Heart left ventricle (tissue), 16 donors: ENCODE measurements around the gene RINL. TPM values are rescaled to one million over a fixed set of nuclear protein-coding genes. Genes with fewer than 3 reads are reported as not detected.
A peak's percentile ranks its signal among the peaks of the same experiment; 100 is the strongest.

Experiments used
- ATAC-seq, 4 donors: fragments of 200-7000 bp; cut with Tn5 transposase; one replicate each; pipeline ENCODE4 v1.9.1; 2020 to 2022; ENCODE audit warnings: moderate library complexity in 4 of 4, mild to moderate bottlenecking in 3 of 4, moderate number of reproducible peaks in 1 of 4
- DNase-seq, 5 donors: peaks; one replicate each; pipeline ENCODE4 v3.0.0-alpha.2; 2020
- H3K27ac ChIP-seq, 12 donors: fragments of 200-600 bp; sonication (generic) in 4 of 12; one replicate each; pipeline versions ENCODE4 v1.5.0 to v1.8.0; 2016 to 2022; ENCODE audit warnings: mild to moderate bottlenecking in 2 of 12
- H3K27me3 ChIP-seq, 9 donors: fragments of 200-600 bp; sonication (generic) in 2 of 9; one replicate each; pipeline versions ENCODE4 v1.5.1 to v1.8.0; 2016 to 2022; ENCODE audit warnings: mild to moderate bottlenecking in 3 of 9
- H3K36me3 ChIP-seq, 9 donors: fragments of 200-600 bp; sonication (generic) in 2 of 9; one replicate each; pipeline versions ENCODE4 v1.5.0 to v1.8.0; 2018 to 2022; ENCODE audit warnings: mild to moderate bottlenecking in 2 of 9
- H3K4me1 ChIP-seq, 12 donors: fragments of 200-600 bp; sonication (generic) in 4 of 12; one replicate each; pipeline versions ENCODE4 v1.5.0 to v1.8.0; 2016 to 2022; ENCODE audit warnings: mild to moderate bottlenecking in 3 of 12
- H3K4me3 ChIP-seq, 12 donors: fragments of 200-600 bp; sonication (generic) in 4 of 12; one replicate each; pipeline versions ENCODE4 v1.5.0 to v1.8.0; 2017 to 2022; ENCODE audit warnings: mild to moderate bottlenecking in 9 of 12, moderate library complexity in 4 of 12
- H3K9me3 ChIP-seq, 12 donors: fragments of 200-600 bp; sonication (generic) in 4 of 12; one replicate each; pipeline versions ENCODE4 v1.5.0 to v1.8.0; 2016 to 2022; ENCODE audit warnings: mild to moderate bottlenecking in 1 of 12
- POLR2A ChIP-seq, 2 donors: fragments of 450-650 bp; IDR thresholded peaks; one replicate each; pipeline ENCODE4 v1.6.1; 2017; ENCODE audit warnings: antibody characterized with exemption in 2 of 2, mild to moderate bottlenecking in 2 of 2, moderate library complexity in 2 of 2
- WGBS, 4 donors: extraction: QIAGEN DNeasy Blood & Tissue Kit in 2 of 4; methylation state at CpG; one replicate each; pipeline versions ENCODE4 v1.1.5 to v1.1.7; 2013 to 2018; 5-methylcytosine and 5-hydroxymethylcytosine counted together
- intact Hi-C, 10 donors: fragments of 100-400 bp; cut with DNase I; formaldehyde crosslinking; loops; one replicate each; pipeline versions ENCODE4 v1.11.1 to v1.14.2; 2022
- polyA plus RNA-seq, 2 donors: library from polyadenylated mRNA; stranded (reverse); fragments of 200-250 nt; gene quantifications; one replicate each; pipeline ENCODE4 v1.2.3, GENCODE V29; 2013
- total RNA-seq, 9 donors: library from RNA; depleted of rRNA in 2 of 9; stranded (reverse); fragments of >200 nt in 2 of 9; fragmentation: NEBNext Ultra II Directional in 3 of 9; extraction: Animal tissue kit (Norgen Biotek cat#: 25700) in 3 of 9; gene quantifications; one replicate each; pipeline versions ENCODE4 v1.1.0 to v1.2.4, GENCODE V29; 2016 to 2023
- TF ChIP-seq, protein P1 (sequence below), 12 donors: fragments of 200-600 bp; sonication (generic) in 4 of 12; IDR thresholded peaks; one replicate each; pipeline versions ENCODE4 v1.5.0 to v1.8.0; 2018 to 2022; ENCODE audit warnings: antibody characterized with exemption in 12 of 12, mild to moderate bottlenecking in 5 of 12
- donor health status: ischemic (EF 13 %, LVEDD 7.1; RV severe dilation, severe dysfunction).
- donor health status: healthy with polysubstance abuse.
- donor health status: DM: no; HTN: yes; CAD: no.
- donor health status: DM: no; HTN: no; CAD: no.
- donor health status: ischemic (EF 25% LVEDD 6.9; RV normal size, moderate dysfunction).
- donor health status: ischemic (EF 25% LVEDD 5.7; RV mildly dilated, moderate dysfunction).
- donor health status: healthy.
- donor health status: DM: yes; HTN: yes; CAD: no.
- donor health status: ischemic (EF 35%, LVEDD 5.7; RV mildly dilated, moderate dysfunction).
- donor health status: nonischemic (EF 11% LVEDD 7.7; RV severe dilation, severe dysfunction).
- donor health status: DM: yes; HTN: yes; CAD: no.
- donor health status: PGD.
- donor health status: ischemic (EF 29% LVEDD 5.4; RV normal size, mild dysfunction).
- donor health status: nonischemic (EF 23%, LVEDD 6.1; RV moderate dilation, normal function).

Gene RINL
- total and polyA plus RNA-seq, 11 donors: 1.6 to 11.3 (median 4.3) TPM

GRCh38 chr19:38918526-38918925 is 40.5 kb upstream of the RINL start:
- intact Hi-C loops: no loop called here
- Histone ChIP-seq H3K27ac (no peak overlapping the region), H3K4me3 (no peak overlapping the region), H3K4me1 (no peaks in the 10 kb centered on the region), H3K9me3 (no peaks in the 10 kb centered on the region), H3K27me3 (no peaks in the 10 kb centered on the region), H3K36me3 (peaks cover 0 to 17% (median 8%) of the 10 kb centered on the region in 9 donors)
- 81 to 94% (median 92%) methylated on average over 6 to 10 of the region's 10 CpGs for WGBS, 4 donors
- TF ChIP-seq, protein P1, sequence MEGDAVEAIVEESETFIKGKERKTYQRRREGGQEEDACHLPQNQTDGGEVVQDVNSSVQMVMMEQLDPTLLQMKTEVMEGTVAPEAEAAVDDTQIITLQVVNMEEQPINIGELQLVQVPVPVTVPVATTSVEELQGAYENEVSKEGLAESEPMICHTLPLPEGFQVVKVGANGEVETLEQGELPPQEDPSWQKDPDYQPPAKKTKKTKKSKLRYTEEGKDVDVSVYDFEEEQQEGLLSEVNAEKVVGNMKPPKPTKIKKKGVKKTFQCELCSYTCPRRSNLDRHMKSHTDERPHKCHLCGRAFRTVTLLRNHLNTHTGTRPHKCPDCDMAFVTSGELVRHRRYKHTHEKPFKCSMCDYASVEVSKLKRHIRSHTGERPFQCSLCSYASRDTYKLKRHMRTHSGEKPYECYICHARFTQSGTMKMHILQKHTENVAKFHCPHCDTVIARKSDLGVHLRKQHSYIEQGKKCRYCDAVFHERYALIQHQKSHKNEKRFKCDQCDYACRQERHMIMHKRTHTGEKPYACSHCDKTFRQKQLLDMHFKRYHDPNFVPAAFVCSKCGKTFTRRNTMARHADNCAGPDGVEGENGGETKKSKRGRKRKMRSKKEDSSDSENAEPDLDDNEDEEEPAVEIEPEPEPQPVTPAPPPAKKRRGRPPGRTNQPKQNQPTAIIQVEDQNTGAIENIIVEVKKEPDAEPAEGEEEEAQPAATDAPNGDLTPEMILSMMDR (IDR thresholded peaks at IDR 0.05): no peak
- TF ChIP-seq POLR2A (IDR thresholded peaks at IDR 0.05): no peak
- DNase-seq: peak in 1 of 5 donors; percentile 14
- no peak for ATAC-seq

- Histone ChIP-seq H3K27ac (no peak overlapping the region), H3K9me3 (no peaks in the 10 kb centered on the region), H3K4me1 (no peaks in the 10 kb centered on the region), H3K36me3 (peaks cover 0 to 16% (median 8%) of the 10 kb centered on the region in 9 donors), H3K4me3 (no peak overlapping the region), H3K27me3 (no peaks in the 10 kb centered on the region)
- TF ChIP-seq, protein P1 (IDR thresholded peaks at IDR 0.05): peak in 2 of 12 donors; percentile 4 to 11
- TF ChIP-seq POLR2A (IDR thresholded peaks at IDR 0.05): no peak
- ATAC-seq: peak in 2 of 4 donors; percentile 11 to 36
- 81 to 84% (median 81%) methylated on average over 13 of the region's 13 CpGs for WGBS, 4 donors
- DNase-seq: peak in 1 of 5 donors; percentile 23
- intact Hi-C loops: no loop called here
Measured at GRCh38 chr19:38917921-38918491, 39.9 kb upstream of the RINL start.

GRCh38 chr19:38917516-38917915 is 39.4 kb upstream of the RINL start:
- DNase-seq (peak in 1 of 5 donors; percentile 17), ATAC-seq (no peak)
- 75 to 85% (median 81%) methylated on average over 8 to 9 of the region's 9 CpGs for WGBS, 4 donors
- Histone ChIP-seq H3K9me3 (no peaks in the 10 kb centered on the region), H3K27me3 (no peaks in the 10 kb centered on the region), H3K36me3 (peaks cover 0 to 15% (median 8%) of the 10 kb centered on the region in 9 donors), H3K4me1 (no peaks in the 10 kb centered on the region), H3K4me3 (no peak overlapping the region), H3K27ac (no peak overlapping the region)
- no peak for TF ChIP-seq POLR2A (IDR thresholded peaks at IDR 0.05)
- TF ChIP-seq, protein P1 (IDR thresholded peaks at IDR 0.05): no peak
- intact Hi-C loops: no loop called here

GRCh38 chr19:38915329-38916321 is 37.5 kb upstream of the RINL start:
- intact Hi-C loops: no loop called here
- Histone ChIP-seq H3K36me3 (peaks cover 0 to 3% (median 0%) of the 10 kb centered on the region in 9 donors), H3K4me1 (no peaks in the 10 kb centered on the region), H3K4me3 (no peak overlapping the region), H3K9me3 (no peaks in the 10 kb centered on the region), H3K27ac (no peak overlapping the region), H3K27me3 (peaks cover 0 to 16% (median 0%) of the 10 kb centered on the region in 9 donors)
- DNase-seq: peak in 2 of 5 donors; percentile 13 to 19
- WGBS, 4 donors: 90 to 92% (median 92%) methylated on average over 24 to 44 of the region's 44 CpGs
- no peak for TF ChIP-seq POLR2A (IDR thresholded peaks at IDR 0.05)
- TF ChIP-seq, protein P1 (IDR thresholded peaks at IDR 0.05): no peak
- ATAC-seq: no peak
